Erythroblast (primary cell): Measurements from ENCODE around the gene WDFY4.

Experiments
- GATA1 ChIP-seq: IDR thresholded peaks from 2 replicates; pipeline ENCODE4 v1.6.1; 2011; ENCODE audit warnings: low read depth, mild to moderate bottlenecking, control low read depth, low read length, moderate library complexity
- POLR2A ChIP-seq: IDR thresholded peaks from 2 replicates; pipeline ENCODE4 v1.6.1; 2011; ENCODE audit warnings: mild to moderate bottlenecking, low read length

GRCh38 chr10:48693206-48693605 lies 8.5 kb downstream of the WDFY4 start:
- TF ChIP-seq POLR2A, result no peak
- no peak for TF ChIP-seq GATA1
